Endothelial cell of umbilical vein (primary cell): ENCODE measurements around the gene ZNF284. TPM values are rescaled to one million over a fixed set of nuclear protein-coding genes. Genes with fewer than 3 reads are reported as not detected.

Source experiments
- BruUV-seq: library from RNA; stranded (reverse); fragments of 400-500 nt; replicated peaks from 2 replicates; lab custom pipeline; 2021; lab: Mats Ljungman, UMichigan
- CTCF ChIA-PET: fragments of 300-600, 350-600 bp; sonication (Branson Sonifier 250); formaldehyde crosslinking; loops from one replicate; lab custom pipeline; 2021; ENCODE audit warnings: antibody characterized with exemption, inconsistent platforms; lab: Charles Lee
- POLR2A ChIA-PET: fragments of 300-600, 350-600 bp; sonication (Branson Sonifier 250); formaldehyde crosslinking; loops from one replicate; lab custom pipeline; 2021; ENCODE audit warnings: antibody characterized with exemption, inconsistent platforms; lab: Charles Lee
- DNase-seq: peaks from one replicate; pipeline ENCODE4 v3.0.0-alpha.2; 2011; ENCODE audit warnings: low read depth, low spot score
- FAIRE-seq: peaks from 2 replicates; lab custom pipeline; 2011; peaks lifted over from hg19 to GRCh38; lab: Jason Lieb, UNC
- H2AFZ ChIP-seq: 2 replicates; pipeline ENCODE4 v1.6.0; 2012; ENCODE audit warnings: low read depth, low read length, control low read depth, inconsistent platforms
- H3K27ac ChIP-seq: 2 replicates; pipeline ENCODE4 v1.5.1; 2011; ENCODE audit warnings: low read depth, mild to moderate bottlenecking, control low read depth, low read length, moderate library complexity; ENCODE audit not compliant: insufficient read depth
- H3K27me3 ChIP-seq, 2 experiments: 2 replicates each; pipeline versions ENCODE4 v1.6.0 to v1.6.1; 2011; ENCODE audit warnings: low read length in 2 of 2, mixed read lengths in 1 of 2; ENCODE audit not compliant: control insufficient read depth in 2 of 2, insufficient read depth in 2 of 2
- H3K36me3 ChIP-seq, 2 experiments: 2 replicates in 1 of 2; 3 replicates in 1 of 2; pipeline ENCODE4 v1.5.1; 2011; ENCODE audit warnings: low read length in 2 of 2, mild to moderate bottlenecking in 1 of 2, moderate library complexity in 1 of 2; ENCODE audit not compliant: control insufficient read depth in 2 of 2, insufficient read depth in 2 of 2; ENCODE audit errors: extremely low read depth in 1 of 2
- H3K4me1 ChIP-seq: 3 replicates; pipeline ENCODE4 v1.5.1; 2011; ENCODE audit warnings: mild to moderate bottlenecking, low read length; ENCODE audit not compliant: control insufficient read depth, insufficient read depth; ENCODE audit errors: extremely low read depth
- H3K4me2 ChIP-seq: 2 replicates; pipeline ENCODE4 v1.6.1; 2011; ENCODE audit warnings: low read length, control low read depth, mixed read lengths; ENCODE audit not compliant: insufficient read depth
- H3K4me3 ChIP-seq, 3 experiments: fragments of 200-600 bp in 1 of 3; sonication (generic), shearing (Covaris generic) in 1 of 3; replicated peaks in 1 of 3; 2 replicates each; pipeline ENCODE4 v1.5.1; 2011 to 2016; ENCODE audit warnings: control low read depth in 3 of 3, low read length in 3 of 3, mild to moderate bottlenecking in 2 of 3, inconsistent platforms in 1 of 3, low read depth in 1 of 3, moderate library complexity in 1 of 3; ENCODE audit not compliant: insufficient read depth in 1 of 3
- H3K79me2 ChIP-seq: 2 replicates; pipeline ENCODE4 v1.6.0; 2012; ENCODE audit warnings: low read length, inconsistent platforms; ENCODE audit not compliant: control insufficient read depth, insufficient read depth
- H3K9ac ChIP-seq: replicated peaks from 2 replicates; pipeline ENCODE3; 2011; ENCODE audit warnings: low read length, control low read depth; ENCODE audit not compliant: insufficient read depth; ENCODE audit errors: extremely low read depth
- H3K9me1 ChIP-seq: replicated peaks from 3 replicates; pipeline ENCODE4 v1.6.0; 2011; ENCODE audit warnings: mild to moderate bottlenecking, low read length; ENCODE audit not compliant: control insufficient read depth, insufficient read depth; ENCODE audit errors: extremely low read depth
- H3K9me3 ChIP-seq: replicated peaks from 2 replicates; pipeline ENCODE4 v1.5.1; 2012; ENCODE audit warnings: low read length, inconsistent platforms; ENCODE audit not compliant: control insufficient read depth, insufficient read depth
- H4K20me1 ChIP-seq: replicated peaks from 2 replicates; pipeline ENCODE3; 2011; ENCODE audit warnings: mild to moderate bottlenecking, low read length; ENCODE audit not compliant: control insufficient read depth, insufficient read depth; ENCODE audit errors: extremely low read depth
- CTCF ChIP-seq, 2 donors: IDR thresholded peaks; 1 replicate in 1 of 2; 2 replicates in 1 of 2; pipeline ENCODE4 v1.5.1; 2011; ENCODE audit warnings: low read length in 2 of 2, mild to moderate bottlenecking in 2 of 2, moderate library complexity in 2 of 2, control low read depth in 1 of 2, inconsistent platforms in 1 of 2, low read depth in 1 of 2; ENCODE audit not compliant: insufficient read depth in 1 of 2; ENCODE audit errors: extremely low read depth in 1 of 2
- EZH2 ChIP-seq: IDR thresholded peaks from 2 replicates; pipeline ENCODE4 v1.6.1; 2012; ENCODE audit warnings: borderline replicate concordance, low read depth, mild to moderate bottlenecking, moderate library complexity, low read length, inconsistent platforms; ENCODE audit not compliant: severe bottlenecking
- FOS ChIP-seq: IDR thresholded peaks from 2 replicates; pipeline ENCODE4 v1.6.1; 2011; ENCODE audit warnings: mild to moderate bottlenecking, low read length, moderate library complexity, borderline replicate concordance; ENCODE audit not compliant: insufficient read depth
- GATA2 ChIP-seq: IDR thresholded peaks from 2 replicates; pipeline ENCODE4 v1.7.0; 2011; ENCODE audit warnings: low read depth, mild to moderate bottlenecking, moderate library complexity, mixed read lengths, low read length; ENCODE audit not compliant: insufficient read length, insufficient read depth
- JUN ChIP-seq: IDR thresholded peaks from 2 replicates; pipeline ENCODE4 v1.6.1; 2011; ENCODE audit warnings: borderline replicate concordance, low read depth; ENCODE audit not compliant: insufficient read length, insufficient read depth
- MAX ChIP-seq: IDR thresholded peaks from 2 replicates; pipeline ENCODE4 v1.6.1; 2011; ENCODE audit not compliant: insufficient read depth, insufficient read length
- MYC ChIP-seq: IDR thresholded peaks from one replicate; pipeline ENCODE4 v1.6.1; 2011; ENCODE audit warnings: mild to moderate bottlenecking, low read depth, low read length
- POLR2A ChIP-seq: IDR thresholded peaks from 2 replicates; pipeline ENCODE4 v1.6.1; 2012; ENCODE audit warnings: low read depth, mild to moderate bottlenecking, control low read depth, low read length
- POLR2AphosphoS5 ChIP-seq: IDR thresholded peaks from 2 replicates; pipeline ENCODE4 v1.6.1; 2012; ENCODE audit warnings: low read depth, mild to moderate bottlenecking, control low read depth, low read length, moderate library complexity; ENCODE audit not compliant: insufficient read depth
- dilution Hi-C: fragments of 300-500 bp; cut with MboI; formaldehyde crosslinking; loops from one replicate; pipeline ENCODE4 v1.15.0; 2019; ENCODE audit warnings: low sequenced_read_pairs; ENCODE audit not compliant: extremely low pct_ligation_motif_present
- intact Hi-C: fragments of 100-400 bp; cut with micrococcal nuclease; formaldehyde crosslinking; loops from one replicate; pipeline ENCODE4 v1.10.0; 2022
- polyA plus RNA-seq, 4 experiments: library from polyadenylated mRNA; depleted of rRNA in 3 of 4; stranded (reverse) in 3 of 4; unstranded in 1 of 4; fragments of >200 nt; gene quantifications; 2 replicates each; pipeline versions ENCODE4 v1.2.1 to v1.2.3, GENCODE V29; 2011 to 2012; ENCODE audit warnings: missing spikeins in 1 of 4
- total RNA-seq: library from RNA; stranded (reverse); gene quantifications from 2 replicates; pipeline ENCODE4 v1.2.3, GENCODE V29; 2021

The ZNF284 gene
- total and polyA plus RNA-seq, 2 donors (not counting 3 experiments of a cell fraction or from before 2014, with no cell fraction given), result 0.98 to 2.4 TPM

GRCh38 chr19:44109458-44109857 is 37.5 kb downstream of the ZNF284 start:
- Histone ChIP-seq H3K9me1 (no peaks in the 10 kb centered on the region), H4K20me1 (no peaks in the 10 kb centered on the region), H3K4me2 (no peak overlapping the region), H3K27ac (no peak overlapping the region), H3K4me3 (no peak overlapping the region), H3K27me3 (no peaks in the 10 kb centered on the region), H3K9me3 (peaks cover 17% of the 10 kb centered on the region), H2AFZ (no peak overlapping the region), H3K4me1 (peaks cover 6% of the 10 kb centered on the region), H3K9ac (no peak overlapping the region), H3K36me3 (peaks cover 3 to 9% of the 10 kb centered on the region in 2 experiments), H3K79me2 (no peaks in the 10 kb centered on the region)
- dilution Hi-C loops (no loop called here), intact Hi-C loops (no loop called here)
- DNase-seq (no peak), FAIRE-seq (no peak)
- no TSS peak for BruUV-seq
- no peak for TF ChIP-seq FOS
- TF ChIP-seq GATA2, result no peak
- no peak for TF ChIP-seq JUN
- no peak for TF ChIP-seq POLR2AphosphoS5
- no peak for TF ChIP-seq CTCF (IDR thresholded peaks at IDR 0.05; ENCODE audit: extremely low read depth in 1 of 2, insufficient read depth in 1 of 2, low read depth in 1 of 2, low read length in 2 of 2)
- TF ChIP-seq EZH2, result no peak
- no peak for TF ChIP-seq MYC
- TF ChIP-seq POLR2A, result no peak
- no peak for TF ChIP-seq MAX
- ChIA-PET POLR2A (no interaction called here), CTCF (no interaction called here)
